Measurements from ENCODE around the gene KRT77.

KRT77 gene

GRCh38 chr12:52735816-52736632 is 32.7 kb upstream of the KRT77 start:
- H3K4me3 ChIP-seq (ENCODE audit: low read depth, low read length), result no peak overlapping the region
- no peak for TF ChIP-seq CTCF (IDR thresholded peaks at IDR 0.05; ENCODE audit: borderline replicate concordance, insufficient read depth, low read depth, low read length)

DNA sequence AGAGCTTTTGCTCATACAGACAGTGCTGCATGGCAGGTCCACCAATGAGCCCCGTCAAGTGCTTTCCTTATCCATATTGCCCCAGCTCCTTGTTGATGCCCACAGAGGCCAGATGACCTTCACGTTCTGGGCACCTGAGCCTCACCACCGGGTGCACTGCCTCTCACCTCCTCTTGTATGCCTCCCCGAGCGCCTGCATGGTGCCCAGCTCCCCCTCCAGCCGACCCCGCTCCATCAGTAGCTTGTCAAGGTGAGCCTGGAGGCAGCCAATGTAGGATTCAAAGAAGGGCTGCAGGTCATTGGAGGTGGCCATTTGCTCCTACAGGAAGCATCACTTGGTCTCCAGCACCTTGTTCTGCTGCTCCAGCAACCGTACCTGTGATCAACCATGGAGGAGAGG is 31.8 kb upstream of the KRT77 start:
- no peak for TF ChIP-seq CTCF (IDR thresholded peaks at IDR 0.05; ENCODE audit: borderline replicate concordance, insufficient read depth, low read depth, low read length)
- no peak overlapping the region for H3K4me3 ChIP-seq (ENCODE audit: low read depth, low read length)

- H3K4me3 ChIP-seq (ENCODE audit: low read depth, low read length), result no peak overlapping the region
- no peak for TF ChIP-seq CTCF (IDR thresholded peaks at IDR 0.05; ENCODE audit: borderline replicate concordance, insufficient read depth, low read depth, low read length)
Measured at GRCh38 chr12:52730793-52731192, 27.5 kb upstream of the KRT77 start.

DNA sequence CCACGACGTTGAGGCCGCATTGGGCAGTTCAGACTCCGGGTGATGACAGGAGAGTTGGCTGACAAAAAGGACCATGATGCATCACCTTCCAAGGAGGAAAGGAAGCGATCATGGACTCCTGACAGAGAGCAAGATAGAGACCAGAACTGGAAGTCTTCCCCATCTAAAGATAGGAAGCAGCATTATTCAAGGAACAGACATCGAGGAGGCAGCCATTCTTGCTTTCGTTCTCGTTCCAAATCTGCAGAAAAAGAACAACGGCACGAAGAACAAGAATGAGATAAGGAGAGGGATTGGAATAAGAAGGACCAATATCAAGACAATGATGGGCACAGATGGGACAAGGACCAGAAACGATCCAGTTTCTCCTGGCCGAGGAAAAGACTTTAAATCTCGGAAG is 27.1 kb upstream of the KRT77 start:
- TF ChIP-seq CTCF (IDR thresholded peaks at IDR 0.05; ENCODE audit: borderline replicate concordance, insufficient read depth, low read depth, low read length), result no peak
- H3K4me3 ChIP-seq (ENCODE audit: low read depth, low read length), result no peak overlapping the region

- H3K4me3 ChIP-seq (ENCODE audit: low read depth, low read length), result no peak overlapping the region
- no peak for TF ChIP-seq CTCF (IDR thresholded peaks at IDR 0.05; ENCODE audit: borderline replicate concordance, insufficient read depth, low read depth, low read length)
Measured at GRCh38 chr12:52729147-52729546, 25.8 kb upstream of the KRT77 start.

- no peak for TF ChIP-seq CTCF (IDR thresholded peaks at IDR 0.05; ENCODE audit: borderline replicate concordance, insufficient read depth, low read depth, low read length)
- H3K4me3 ChIP-seq (ENCODE audit: low read depth, low read length), result no peak overlapping the region
Measured at GRCh38 chr12:52728374-52728773, 25.1 kb upstream of the KRT77 start.

GRCh38 chr12:52727037-52727436 is 23.7 kb upstream of the KRT77 start:
- H3K4me3 ChIP-seq (ENCODE audit: low read depth, low read length), result no peak overlapping the region
- no peak for TF ChIP-seq CTCF (IDR thresholded peaks at IDR 0.05; ENCODE audit: borderline replicate concordance, insufficient read depth, low read depth, low read length)
